Cardiac fibroblast (primary cell): Measurements from ENCODE around the gene UBA3.

ENCODE experiments used
- DNase-seq, 2 donors: peaks; one replicate each; pipeline versions ENCODE4 v3.0.0 to v3.0.0-alpha.2; 2010; ENCODE audit warnings: low read depth in 2 of 2
- H3K4me3 ChIP-seq, 2 donors: replicated peaks in 1 of 2; 1 replicate in 1 of 2; 2 replicates in 1 of 2; pipeline ENCODE4 v1.5.1; 2011; ENCODE audit warnings: low read depth in 2 of 2, low read length in 2 of 2, mild to moderate bottlenecking in 2 of 2, moderate library complexity in 1 of 2
- TF ChIP-seq, protein P1 (sequence below): IDR thresholded peaks from one replicate; pipeline ENCODE4 v1.5.1; 2011; ENCODE audit warnings: low read depth, mild to moderate bottlenecking, low read length, inconsistent platforms

Gene UBA3

GRCh38 chr3:69103123-69103522 lies 23.0 kb upstream of the UBA3 start:
- no peak for DNase-seq
- TF ChIP-seq, protein P1, sequence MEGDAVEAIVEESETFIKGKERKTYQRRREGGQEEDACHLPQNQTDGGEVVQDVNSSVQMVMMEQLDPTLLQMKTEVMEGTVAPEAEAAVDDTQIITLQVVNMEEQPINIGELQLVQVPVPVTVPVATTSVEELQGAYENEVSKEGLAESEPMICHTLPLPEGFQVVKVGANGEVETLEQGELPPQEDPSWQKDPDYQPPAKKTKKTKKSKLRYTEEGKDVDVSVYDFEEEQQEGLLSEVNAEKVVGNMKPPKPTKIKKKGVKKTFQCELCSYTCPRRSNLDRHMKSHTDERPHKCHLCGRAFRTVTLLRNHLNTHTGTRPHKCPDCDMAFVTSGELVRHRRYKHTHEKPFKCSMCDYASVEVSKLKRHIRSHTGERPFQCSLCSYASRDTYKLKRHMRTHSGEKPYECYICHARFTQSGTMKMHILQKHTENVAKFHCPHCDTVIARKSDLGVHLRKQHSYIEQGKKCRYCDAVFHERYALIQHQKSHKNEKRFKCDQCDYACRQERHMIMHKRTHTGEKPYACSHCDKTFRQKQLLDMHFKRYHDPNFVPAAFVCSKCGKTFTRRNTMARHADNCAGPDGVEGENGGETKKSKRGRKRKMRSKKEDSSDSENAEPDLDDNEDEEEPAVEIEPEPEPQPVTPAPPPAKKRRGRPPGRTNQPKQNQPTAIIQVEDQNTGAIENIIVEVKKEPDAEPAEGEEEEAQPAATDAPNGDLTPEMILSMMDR: no peak
- no peak overlapping the region for H3K4me3 ChIP-seq

DNA sequence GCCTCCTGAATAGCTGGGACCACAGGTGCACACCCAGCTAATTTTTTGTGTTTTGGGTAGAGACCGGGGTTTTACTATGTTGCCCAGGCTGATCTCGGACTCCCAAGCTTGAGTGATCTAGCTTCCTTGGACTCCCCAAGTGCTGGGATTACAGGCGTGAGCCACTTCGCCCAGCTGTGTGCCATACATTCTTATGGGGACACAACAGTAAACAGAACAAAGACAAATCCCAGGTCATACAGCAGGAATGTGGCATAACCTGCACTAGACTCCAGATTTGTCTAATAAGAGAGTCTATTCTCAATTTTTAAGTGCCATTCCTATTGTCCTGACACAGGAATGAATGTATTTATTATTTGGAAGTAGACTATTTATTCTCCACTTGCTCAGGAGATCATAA lies 22.2 kb upstream of the UBA3 start:
- TF ChIP-seq, protein P1: no peak

GRCh38 chr3:69099576-69099975 lies 19.4 kb upstream of the UBA3 start:
- TF ChIP-seq, protein P1: no peak
- DNase-seq: no peak
- no peak overlapping the region for H3K4me3 ChIP-seq

More for the DNA sequence above, 22.2 kb upstream of the UBA3 start:
- H3K4me3 ChIP-seq: no peak overlapping the region
- DNase-seq: no peak

DNA sequence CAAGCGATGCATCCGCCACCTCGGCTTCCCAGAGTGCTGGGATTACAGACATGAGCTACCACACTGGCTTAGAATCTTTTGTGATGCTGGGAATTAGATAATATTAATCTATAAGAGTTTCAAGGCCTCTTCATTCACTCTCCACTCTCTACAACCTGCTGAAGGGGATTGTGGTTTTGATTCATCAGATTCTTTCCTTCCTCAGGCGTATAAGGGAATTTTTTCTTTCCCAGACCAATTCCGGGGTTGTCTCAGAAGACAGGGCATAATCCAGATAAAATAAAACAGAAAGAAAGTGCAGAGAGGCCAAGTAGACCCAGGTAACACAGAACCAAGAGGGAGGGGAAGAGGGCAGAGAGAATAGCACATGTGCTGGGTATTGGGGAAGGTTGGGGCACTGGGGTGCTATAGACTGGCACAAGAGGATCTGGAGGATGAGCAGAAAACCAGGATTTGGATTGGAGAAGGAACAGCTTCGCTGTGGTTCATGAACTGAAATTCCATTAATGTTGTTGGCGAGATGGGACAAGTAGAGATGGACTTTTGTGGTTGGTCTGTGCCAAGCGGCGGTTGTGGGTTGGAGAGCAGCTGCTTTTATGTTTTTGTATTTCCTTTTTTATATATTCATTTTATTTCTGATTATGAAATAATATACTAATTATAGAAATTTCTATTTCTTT lies 17.4 kb upstream of the UBA3 start:
- DNase-seq: no peak
- H3K4me3 ChIP-seq: no peak overlapping the region
- TF ChIP-seq, protein P1: no peak

DNA sequence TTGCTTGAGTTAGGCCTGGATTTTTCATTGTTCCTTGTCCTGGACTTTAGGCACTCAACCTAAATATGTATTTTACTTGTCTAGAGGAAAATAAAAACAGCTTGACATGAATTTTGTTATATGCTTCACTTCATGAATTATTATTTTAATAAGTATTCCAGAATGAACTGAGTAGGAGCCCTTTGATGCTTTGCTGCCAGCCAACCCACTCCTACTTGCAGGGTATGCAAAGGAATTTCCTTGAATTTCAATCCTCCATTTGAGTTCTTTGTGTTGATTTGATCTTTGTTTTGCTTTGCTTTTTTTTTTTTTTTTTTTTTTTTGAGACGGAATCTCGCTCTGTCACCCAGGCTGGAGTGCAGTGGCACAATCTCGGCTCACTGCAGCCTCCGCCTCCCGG lies 16.1 kb upstream of the UBA3 start:
- no peak for DNase-seq
- TF ChIP-seq, protein P1: no peak
- H3K4me3 ChIP-seq: no peak overlapping the region

DNA sequence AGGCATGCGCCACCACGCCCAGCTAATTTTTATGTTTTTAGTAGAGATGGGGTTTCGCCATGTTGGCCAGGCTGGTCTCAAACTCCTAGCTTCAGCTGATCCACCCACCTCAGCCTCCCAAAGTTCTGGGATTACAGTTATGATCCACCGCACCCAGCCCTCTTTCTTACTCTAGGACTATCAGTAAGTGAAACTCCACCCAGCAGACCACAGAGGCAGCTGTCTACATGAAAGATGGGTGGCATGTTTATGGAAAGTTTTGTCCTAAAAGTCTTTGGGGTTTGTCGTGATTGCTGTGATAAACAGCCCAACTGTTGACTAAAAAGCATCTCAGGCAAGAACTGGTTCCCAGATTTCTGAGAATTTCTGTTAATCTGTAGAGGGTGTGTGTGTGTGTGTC lies 15.5 kb upstream of the UBA3 start:
- no peak for DNase-seq
- TF ChIP-seq, protein P1: no peak
- H3K4me3 ChIP-seq: no peak overlapping the region
